ENCODE measurements around the gene GALNT5. TPM values are rescaled to one million over a fixed set of nuclear protein-coding genes. Genes with fewer than 3 reads are reported as not detected.

Gene GALNT5
- polyA plus RNA-seq, 1 experiment: 22.6 TPM

- ChIA-PET POLR2A (no interaction called here), CTCF (interaction anchor here (12.7 kb wide), 1 partner anchor 32 kb away, joined by 308 read pairs; the partner anchor contains the start of gene ERMN)
- no peak overlapping the region for H3K4me3 ChIP-seq (ENCODE audit: low read depth, low read length)
These were observed 39.0 kb downstream of the GALNT5 start for GRCh38 chr2:157296490-157296889.

GRCh38 chr2:157296958-157297357, 39.5 kb downstream of the GALNT5 start:
- no peak overlapping the region for H3K4me3 ChIP-seq (ENCODE audit: low read depth, low read length)
- no peaks in the 10 kb centered on the region for H3K27me3 ChIP-seq (ENCODE audit: control insufficient read depth, insufficient read depth, low read length)
- TF ChIP-seq CTCF (IDR thresholded peaks at IDR 0.05; ENCODE audit: insufficient read depth, low read depth, low read length): no peak
- POLR2A ChIA-PET: no interaction called here
- CTCF ChIA-PET: interaction anchor here (12.7 kb wide), 1 partner anchor 31 kb away, joined by 308 read pairs; the partner anchor contains the start of gene ERMN
- no peak for DNase-seq (ENCODE audit: low read depth)
- H3K36me3 ChIP-seq (ENCODE audit: control insufficient read depth, insufficient read depth, low read length): no peaks in the 10 kb centered on the region

More at GRCh38 chr2:157296490-157296889, 39.0 kb downstream of the GALNT5 start:
- Histone ChIP-seq H3K36me3 (ENCODE audit: control insufficient read depth, insufficient read depth, low read length) (no peaks in the 10 kb centered on the region), H3K27me3 (ENCODE audit: control insufficient read depth, insufficient read depth, low read length) (no peaks in the 10 kb centered on the region)
- TF ChIP-seq CTCF (IDR thresholded peaks at IDR 0.05; ENCODE audit: insufficient read depth, low read depth, low read length): no peak
- no peak for DNase-seq (ENCODE audit: low read depth)

GRCh38 chr2:157301307-157301706, 43.8 kb downstream of the GALNT5 start:
- DNase-seq (ENCODE audit: low read depth): no peak
- no peak for TF ChIP-seq CTCF (IDR thresholded peaks at IDR 0.05; ENCODE audit: insufficient read depth, low read depth, low read length)
- CTCF ChIA-PET: interaction anchor here (1.0 to 12.7 kb wide), 8 partner anchors 10 to 1924 kb away, joined by 3 to 308 read pairs (median 4); partner anchors contain the start of gene ERMN
- no peak overlapping the region for H3K4me3 ChIP-seq (ENCODE audit: low read depth, low read length)
- no peaks in the 10 kb centered on the region for H3K36me3 ChIP-seq (ENCODE audit: control insufficient read depth, insufficient read depth, low read length)
- POLR2A ChIA-PET: interaction anchor here (0.6 kb wide), 1 partner anchor 327 kb away, joined by 3 read pairs; no protein-coding TSS in a partner anchor
- no peaks in the 10 kb centered on the region for H3K27me3 ChIP-seq (ENCODE audit: control insufficient read depth, insufficient read depth, low read length)

GRCh38 chr2:157302492-157303099, 45.1 kb downstream of the GALNT5 start:
- Histone ChIP-seq H3K36me3 (ENCODE audit: control insufficient read depth, insufficient read depth, low read length) (no peaks in the 10 kb centered on the region), H3K27me3 (ENCODE audit: control insufficient read depth, insufficient read depth, low read length) (no peaks in the 10 kb centered on the region), H3K4me3 (ENCODE audit: low read depth, low read length) (no peak overlapping the region)
- no peak for DNase-seq (ENCODE audit: low read depth)
- CTCF ChIA-PET: interaction anchor here (0.6 to 12.7 kb wide), 23 partner anchors 9 to 1925 kb away, joined by 3 to 308 read pairs (median 4); partner anchors contain the start of gene ERMN
- TF ChIP-seq CTCF (IDR thresholded peaks at IDR 0.05; ENCODE audit: insufficient read depth, low read depth, low read length): peak; percentile 70
- POLR2A ChIA-PET: interaction anchor here (0.6 to 0.7 kb wide), 2 partner anchors 226 to 963 kb away, joined by 3 to 9 read pairs; no protein-coding TSS in a partner anchor

GRCh38 chr2:157303612-157304011, 46.1 kb downstream of the GALNT5 start:
- H3K27me3 ChIP-seq (ENCODE audit: control insufficient read depth, insufficient read depth, low read length): no peaks in the 10 kb centered on the region
- TF ChIP-seq CTCF (IDR thresholded peaks at IDR 0.05; ENCODE audit: insufficient read depth, low read depth, low read length): no peak
- CTCF ChIA-PET: interaction anchor here (0.9 to 12.7 kb wide), 9 partner anchors 10 to 284 kb away, joined by 3 to 308 read pairs (median 7); partner anchors contain the start of gene ERMN
- POLR2A ChIA-PET: no interaction called here
- DNase-seq (ENCODE audit: low read depth): no peak
- no peaks in the 10 kb centered on the region for H3K36me3 ChIP-seq (ENCODE audit: control insufficient read depth, insufficient read depth, low read length)
- no peak overlapping the region for H3K4me3 ChIP-seq (ENCODE audit: low read depth, low read length)

All from BJ (cell line).